Measurements from ENCODE around the gene NUDT5.
"Not testable (repeated sequence)": the region's sequence is repeated elsewhere in the genome, so short reads cannot be mapped to it uniquely, and the experiment has no call there.

The NUDT5 gene

DNA sequence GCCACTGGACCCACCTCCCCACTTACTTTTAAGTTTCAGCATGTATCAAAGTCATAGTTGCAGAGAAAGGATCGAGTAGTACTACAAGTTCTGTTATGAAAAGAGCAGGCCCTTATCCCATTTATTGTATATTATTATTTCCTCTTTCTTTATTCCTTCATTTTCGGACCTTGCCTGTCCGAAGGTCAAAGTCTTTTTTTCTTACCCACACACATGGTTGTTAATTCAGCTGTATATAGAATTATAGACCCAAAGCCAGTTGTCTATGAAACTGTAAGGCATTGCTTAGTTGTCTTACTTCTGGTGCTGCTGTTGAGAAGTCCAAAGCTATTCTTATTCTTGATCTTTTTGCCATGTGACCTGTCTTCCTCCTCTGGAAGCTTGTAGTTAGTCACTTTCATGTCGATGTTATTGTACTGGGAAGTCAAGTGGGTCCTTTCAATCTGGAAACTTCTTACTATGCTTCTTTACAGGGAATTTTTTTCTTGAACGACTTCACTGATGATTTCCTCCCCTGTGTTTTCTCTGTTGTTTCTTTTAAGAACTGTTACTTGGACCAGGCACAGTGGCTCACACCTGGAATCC is 8.3 kb downstream of the NUDT5 start:
- no peaks in the 10 kb centered on the region for H3K27me3 ChIP-seq (ENCODE audit: control insufficient read depth in 1 of 2, insufficient read depth in 2 of 2, low read length in 2 of 2)
- H3K4me3 ChIP-seq (ENCODE audit: low read length in 2 of 2) = no peak overlapping the region
- H3K9ac ChIP-seq (ENCODE audit: low read length in 2 of 2) = no peak overlapping the region
- no peaks in the 10 kb centered on the region for H3K9me3 ChIP-seq (ENCODE audit: control insufficient read depth in 2 of 2, low read length in 2 of 2)
- no peaks in the 10 kb centered on the region for H3K4me1 ChIP-seq (ENCODE audit: control insufficient read depth, insufficient read depth, low read length)
- H3K36me3 ChIP-seq (ENCODE audit: control insufficient read depth in 2 of 2, insufficient read depth in 2 of 2, low read length in 2 of 2) = peaks cover 11 to 17% of the 10 kb centered on the region in 2 donors
- H3K27ac ChIP-seq (ENCODE audit: low read length) = no peak overlapping the region

DNA sequence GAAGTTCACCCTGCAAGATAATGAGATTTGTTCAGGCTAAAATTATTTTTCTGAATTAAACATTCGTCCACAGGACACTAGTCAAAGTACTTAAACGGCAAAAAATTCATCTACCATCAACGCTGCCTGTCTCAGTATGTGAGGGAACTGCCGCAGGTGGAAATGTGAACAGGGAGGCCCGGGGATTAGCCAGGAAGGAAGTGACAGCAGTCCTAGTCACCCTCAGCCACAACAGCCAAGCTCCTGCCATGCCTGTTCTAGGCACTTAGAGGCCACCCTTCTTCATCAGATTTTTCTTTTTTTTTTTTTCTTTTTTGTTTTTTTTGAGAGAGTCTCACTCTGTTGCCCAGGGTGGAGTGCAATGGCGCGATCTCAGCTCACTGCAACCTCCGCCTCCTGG is 9.4 kb downstream of the NUDT5 start:
- Histone ChIP-seq H3K9ac (ENCODE audit: low read length in 2 of 2) (no peak overlapping the region), H3K27ac (ENCODE audit: low read length) (no peak overlapping the region), H3K9me3 (ENCODE audit: control insufficient read depth in 2 of 2, low read length in 2 of 2) (no peaks in the 10 kb centered on the region), H3K4me1 (ENCODE audit: control insufficient read depth, insufficient read depth, low read length) (no peaks in the 10 kb centered on the region), H3K27me3 (ENCODE audit: control insufficient read depth in 1 of 2, insufficient read depth in 2 of 2, low read length in 2 of 2) (no peaks in the 10 kb centered on the region), H3K36me3 (ENCODE audit: control insufficient read depth in 2 of 2, insufficient read depth in 2 of 2, low read length in 2 of 2) (peaks cover 11 to 19% of the 10 kb centered on the region in 2 donors), H3K4me3 (ENCODE audit: low read length in 2 of 2) (no peak overlapping the region)

DNA sequence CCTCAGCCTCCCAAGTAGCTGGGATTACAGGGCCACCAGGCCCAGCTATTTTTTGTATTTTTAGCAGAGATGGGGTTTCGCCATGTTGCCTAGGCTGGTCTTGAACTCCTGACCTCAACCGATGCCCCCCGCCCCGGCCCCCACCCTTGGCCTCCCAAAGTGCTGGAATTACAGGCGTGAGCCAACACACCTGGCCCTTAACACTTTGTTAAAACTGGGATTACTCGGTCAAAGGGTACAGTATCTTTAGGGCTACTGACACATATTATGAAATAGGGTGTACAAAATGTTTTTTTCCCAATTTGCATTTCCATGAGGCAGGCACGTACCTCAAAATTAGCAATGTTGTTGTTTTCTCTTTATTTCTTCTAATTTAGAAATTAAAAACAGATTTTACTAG is 11.5 kb downstream of the NUDT5 start:
- H3K9me3 ChIP-seq (ENCODE audit: control insufficient read depth in 2 of 2, low read length in 2 of 2) = no peaks in the 10 kb centered on the region
- H3K4me1 ChIP-seq (ENCODE audit: control insufficient read depth, insufficient read depth, low read length) = no peaks in the 10 kb centered on the region
- no peak overlapping the region for H3K27ac ChIP-seq (ENCODE audit: low read length)
- H3K9ac ChIP-seq (ENCODE audit: low read length in 2 of 2) = no peak overlapping the region
- H3K36me3 ChIP-seq (ENCODE audit: control insufficient read depth in 2 of 2, insufficient read depth in 2 of 2, low read length in 2 of 2) = peaks cover 24 to 29% of the 10 kb centered on the region in 2 donors
- H3K4me3 ChIP-seq (ENCODE audit: low read length in 2 of 2) = no peak overlapping the region
- no peaks in the 10 kb centered on the region for H3K27me3 ChIP-seq (ENCODE audit: control insufficient read depth in 1 of 2, insufficient read depth in 2 of 2, low read length in 2 of 2)

DNA sequence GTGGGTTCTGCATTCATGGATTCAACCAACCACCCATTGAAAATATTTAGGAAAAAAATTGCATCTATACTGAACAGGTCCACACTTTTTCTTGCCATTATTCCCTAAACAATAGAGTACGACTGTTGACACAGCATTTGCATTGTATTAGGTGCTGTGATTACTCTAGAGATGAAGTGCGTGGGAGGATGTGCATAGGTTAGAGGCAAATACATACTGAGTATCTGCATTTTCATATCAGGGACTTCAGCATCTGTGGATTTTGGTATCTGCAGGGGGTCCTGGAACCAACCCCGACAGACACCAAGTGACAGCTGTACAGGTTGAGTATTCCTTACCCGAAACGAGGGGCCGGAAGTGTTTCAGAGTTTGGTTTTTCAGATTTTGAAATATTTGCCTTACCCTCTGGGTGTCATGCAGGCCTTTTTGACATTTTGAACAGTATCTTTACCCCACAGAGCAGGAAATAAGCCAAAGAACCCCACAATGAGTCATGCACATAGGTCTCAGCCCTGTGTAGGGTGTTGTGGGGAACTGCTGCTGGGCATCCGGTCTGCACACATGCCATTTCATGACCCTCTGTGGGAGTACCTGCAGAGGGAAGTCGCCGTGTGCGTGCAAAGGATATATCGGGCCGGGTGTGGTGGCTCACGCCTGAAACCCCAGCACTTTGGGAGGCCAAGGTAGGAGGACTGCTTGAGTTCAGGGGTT is 14.5 kb downstream of the NUDT5 start:
- Histone ChIP-seq H3K27me3 (ENCODE audit: control insufficient read depth in 1 of 2, insufficient read depth in 2 of 2, low read length in 2 of 2) (no peaks in the 10 kb centered on the region), H3K36me3 (ENCODE audit: control insufficient read depth in 2 of 2, insufficient read depth in 2 of 2, low read length in 2 of 2) (peaks cover 39 to 41% of the 10 kb centered on the region in 2 donors), H3K4me3 (ENCODE audit: low read length in 2 of 2) (no peak overlapping the region), H3K4me1 (ENCODE audit: control insufficient read depth, insufficient read depth, low read length) (no peaks in the 10 kb centered on the region), H3K9ac (ENCODE audit: low read length in 2 of 2) (no peak overlapping the region), H3K9me3 (ENCODE audit: control insufficient read depth in 2 of 2, low read length in 2 of 2) (no peaks in the 10 kb centered on the region), H3K27ac (ENCODE audit: low read length) (no peak overlapping the region)

DNA sequence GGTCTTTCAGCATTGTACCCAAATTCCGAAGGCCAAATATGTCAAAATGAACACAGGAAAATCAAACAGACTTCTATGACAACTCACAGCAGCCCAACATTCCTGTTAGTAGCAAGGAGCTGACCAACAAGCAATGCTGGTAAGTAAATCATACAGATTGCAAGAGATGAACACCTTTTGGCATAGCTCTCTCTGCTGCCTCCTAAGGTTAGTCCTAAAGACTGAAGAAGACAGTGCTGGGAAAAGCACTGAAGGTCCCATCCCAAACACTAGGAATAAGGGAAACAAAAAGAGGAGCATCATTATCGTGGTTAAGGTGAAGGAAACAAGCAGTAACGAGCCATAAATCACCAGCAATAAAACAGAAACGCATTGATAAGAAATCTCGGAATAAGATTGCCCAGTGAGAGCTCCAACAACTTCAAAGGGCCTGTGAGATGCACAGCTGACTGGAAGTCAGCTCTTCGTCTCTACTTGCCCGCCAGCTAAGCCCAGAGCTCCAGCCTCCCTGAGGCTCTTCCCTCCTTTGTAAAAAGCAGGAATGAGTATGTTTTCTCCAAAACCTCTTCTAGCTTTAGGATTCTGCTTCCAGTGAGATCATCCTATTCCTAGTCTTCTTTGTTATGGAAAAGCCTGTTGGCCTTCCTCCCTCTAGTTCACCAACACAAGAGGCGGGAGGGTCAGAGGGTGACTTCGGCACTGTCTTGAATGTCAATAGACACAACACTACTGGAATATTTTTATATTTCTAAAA is 15.3 kb downstream of the NUDT5 start:
- Histone ChIP-seq H3K4me1 (ENCODE audit: control insufficient read depth, insufficient read depth, low read length) (no peaks in the 10 kb centered on the region), H3K36me3 (ENCODE audit: control insufficient read depth in 2 of 2, insufficient read depth in 2 of 2, low read length in 2 of 2) (peaks cover 38 to 39% of the 10 kb centered on the region in 2 donors), H3K9ac (ENCODE audit: low read length in 2 of 2) (no peak overlapping the region), H3K9me3 (ENCODE audit: control insufficient read depth in 2 of 2, low read length in 2 of 2) (no peaks in the 10 kb centered on the region), H3K27ac (ENCODE audit: low read length) (no peak overlapping the region), H3K4me3 (ENCODE audit: low read length in 2 of 2) (no peak overlapping the region), H3K27me3 (ENCODE audit: control insufficient read depth in 1 of 2, insufficient read depth in 2 of 2, low read length in 2 of 2) (no peaks in the 10 kb centered on the region)

DNA sequence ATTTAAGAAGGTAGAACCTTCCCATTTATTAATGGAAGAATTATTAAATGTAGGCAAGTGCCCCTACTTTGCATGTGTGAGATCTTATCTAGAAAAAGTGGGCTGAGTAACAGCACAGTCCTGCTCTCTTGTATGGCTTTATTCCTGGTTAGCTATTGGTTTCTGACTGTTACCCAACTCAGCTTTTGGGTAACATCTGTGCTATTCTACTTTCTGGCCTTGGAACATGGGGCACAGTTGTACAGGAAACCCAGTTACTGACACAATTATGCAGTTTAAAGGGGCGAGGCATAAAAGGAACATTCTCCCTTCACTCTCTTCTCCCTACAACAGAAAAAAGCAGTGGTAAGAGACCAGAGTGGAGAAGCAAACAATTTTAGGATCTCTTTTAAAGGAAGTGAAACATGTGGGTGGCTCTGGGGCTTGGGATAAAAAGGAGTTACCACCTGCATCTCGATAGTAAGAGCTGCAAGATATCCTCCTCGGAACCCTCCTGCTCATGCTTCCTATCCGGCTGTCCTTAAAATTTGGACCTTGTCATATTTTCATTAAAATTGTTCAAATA is 16.0 kb downstream of the NUDT5 start:
- H3K9ac ChIP-seq (ENCODE audit: low read length in 2 of 2) = no peak overlapping the region
- no peaks in the 10 kb centered on the region for H3K4me1 ChIP-seq (ENCODE audit: control insufficient read depth, insufficient read depth, low read length)
- H3K4me3 ChIP-seq (ENCODE audit: low read length in 2 of 2) = no peak overlapping the region
- no peak overlapping the region for H3K27ac ChIP-seq (ENCODE audit: low read length)
- peaks cover 34 to 38% of the 10 kb centered on the region in 2 donors for H3K36me3 ChIP-seq (ENCODE audit: control insufficient read depth in 2 of 2, insufficient read depth in 2 of 2, low read length in 2 of 2)
- no peaks in the 10 kb centered on the region for H3K9me3 ChIP-seq (ENCODE audit: control insufficient read depth in 2 of 2, low read length in 2 of 2)
- H3K27me3 ChIP-seq (ENCODE audit: control insufficient read depth in 1 of 2, insufficient read depth in 2 of 2, low read length in 2 of 2) = no peaks in the 10 kb centered on the region

DNA sequence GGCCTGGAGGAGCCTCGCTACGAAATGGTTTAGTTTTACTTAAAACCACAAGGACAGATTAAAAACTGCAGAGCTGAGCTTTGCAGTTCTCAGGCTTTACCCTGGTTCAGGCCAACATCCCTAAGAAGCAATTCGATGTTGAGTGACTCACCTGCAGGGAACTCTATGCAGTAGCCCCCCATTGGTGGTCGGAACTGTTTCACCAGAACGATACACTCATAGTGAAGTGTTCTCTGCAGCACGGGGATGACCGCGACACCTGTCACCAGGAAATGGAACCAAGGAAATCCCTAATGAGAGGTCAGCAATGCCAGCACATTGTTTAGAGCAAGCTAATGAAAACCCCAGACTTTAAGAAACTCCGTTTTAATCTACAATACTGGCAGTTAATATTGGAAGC is 18.0 kb downstream of the NUDT5 start:
- Histone ChIP-seq H3K36me3 (ENCODE audit: control insufficient read depth in 2 of 2, insufficient read depth in 2 of 2, low read length in 2 of 2) (peaks cover 38 to 47% of the 10 kb centered on the region in 2 donors), H3K27me3 (ENCODE audit: control insufficient read depth in 1 of 2, insufficient read depth in 2 of 2, low read length in 2 of 2) (no peaks in the 10 kb centered on the region), H3K9ac (ENCODE audit: low read length in 2 of 2) (no peak overlapping the region), H3K4me3 (ENCODE audit: low read length in 2 of 2) (no peak overlapping the region), H3K27ac (ENCODE audit: low read length) (no peak overlapping the region), H3K9me3 (ENCODE audit: control insufficient read depth in 2 of 2, low read length in 2 of 2) (no peaks in the 10 kb centered on the region), H3K4me1 (ENCODE audit: control insufficient read depth, insufficient read depth, low read length) (no peaks in the 10 kb centered on the region)

DNA sequence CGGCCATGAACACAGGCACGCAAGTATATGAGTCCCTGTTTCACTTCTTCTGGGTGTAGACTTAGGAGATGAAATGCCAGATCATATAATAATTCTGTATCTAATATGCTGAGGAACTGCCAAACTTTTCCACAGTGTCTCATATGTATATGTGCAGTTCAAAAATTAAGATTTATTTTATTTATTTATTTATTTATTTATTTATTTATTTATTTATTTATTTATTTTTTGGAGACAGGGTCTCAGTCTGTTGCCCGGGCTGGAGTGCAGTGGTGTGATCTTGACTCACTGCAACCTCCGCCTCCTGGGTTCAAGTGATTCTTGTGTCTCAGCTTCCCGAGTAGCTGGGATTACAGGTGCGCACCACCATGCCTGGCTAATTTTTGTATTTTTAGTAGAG is 24.2 kb downstream of the NUDT5 start:
- H3K9me3 ChIP-seq (ENCODE audit: control insufficient read depth in 2 of 2, low read length in 2 of 2); H3K4me3 ChIP-seq (ENCODE audit: low read length in 2 of 2); H3K9ac ChIP-seq (ENCODE audit: low read length in 2 of 2); H3K4me1 ChIP-seq (ENCODE audit: control insufficient read depth, insufficient read depth, low read length); H3K27me3 ChIP-seq (ENCODE audit: control insufficient read depth in 1 of 2, insufficient read depth in 2 of 2, low read length in 2 of 2); H3K27ac ChIP-seq (ENCODE audit: low read length): not testable (repeated sequence)
- peaks cover 49 to 51% of the 10 kb centered on the region in 2 donors for H3K36me3 ChIP-seq (ENCODE audit: control insufficient read depth in 2 of 2, insufficient read depth in 2 of 2, low read length in 2 of 2)

DNA sequence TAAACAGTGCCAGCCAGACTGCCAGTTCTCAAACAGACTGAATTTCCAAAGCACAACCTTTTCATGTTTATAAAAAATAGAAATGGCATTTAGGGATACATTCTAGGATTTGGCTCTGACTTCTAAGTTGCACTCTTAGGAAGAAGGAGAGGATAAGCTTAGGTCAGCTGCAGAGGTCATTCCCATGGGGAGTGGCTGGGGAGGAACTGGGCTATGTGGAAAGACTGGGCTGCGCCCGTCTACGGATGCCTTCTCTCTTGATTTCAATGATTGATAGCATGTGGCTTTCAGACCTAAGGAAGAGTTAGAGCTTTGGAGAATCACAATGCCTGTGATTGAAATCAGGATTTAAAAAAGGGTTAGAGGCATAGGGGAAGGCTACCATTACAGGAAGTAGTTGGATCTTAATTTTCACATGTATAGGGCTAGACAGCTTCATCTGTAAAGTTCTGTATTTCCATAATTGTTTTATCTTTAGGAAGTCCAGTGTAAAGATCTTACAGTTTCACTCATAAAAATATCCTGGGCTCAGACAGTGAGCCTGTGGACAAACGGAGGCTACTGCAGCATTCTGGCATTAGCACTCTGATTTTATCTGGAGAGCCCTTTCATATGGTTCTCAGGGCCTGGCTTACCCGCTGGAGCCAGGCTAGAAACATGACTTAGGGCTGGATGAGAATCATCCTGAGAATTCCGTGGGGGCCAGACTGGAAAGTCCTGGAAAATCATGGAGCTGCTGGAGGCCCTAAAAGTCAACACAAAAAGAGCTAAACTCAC is 29.5 kb downstream of the NUDT5 start:
- Histone ChIP-seq H3K4me1 (ENCODE audit: control insufficient read depth, insufficient read depth, low read length) (no peaks in the 10 kb centered on the region), H3K27ac (ENCODE audit: low read length) (no peak overlapping the region), H3K9me3 (ENCODE audit: control insufficient read depth in 2 of 2, low read length in 2 of 2) (no peaks in the 10 kb centered on the region), H3K4me3 (ENCODE audit: low read length in 2 of 2) (no peak overlapping the region), H3K36me3 (ENCODE audit: control insufficient read depth in 2 of 2, insufficient read depth in 2 of 2, low read length in 2 of 2) (peaks cover 52 to 56% of the 10 kb centered on the region in 2 donors), H3K9ac (ENCODE audit: low read length in 2 of 2) (no peak overlapping the region), H3K27me3 (ENCODE audit: control insufficient read depth in 1 of 2, insufficient read depth in 2 of 2, low read length in 2 of 2) (no peaks in the 10 kb centered on the region)

DNA sequence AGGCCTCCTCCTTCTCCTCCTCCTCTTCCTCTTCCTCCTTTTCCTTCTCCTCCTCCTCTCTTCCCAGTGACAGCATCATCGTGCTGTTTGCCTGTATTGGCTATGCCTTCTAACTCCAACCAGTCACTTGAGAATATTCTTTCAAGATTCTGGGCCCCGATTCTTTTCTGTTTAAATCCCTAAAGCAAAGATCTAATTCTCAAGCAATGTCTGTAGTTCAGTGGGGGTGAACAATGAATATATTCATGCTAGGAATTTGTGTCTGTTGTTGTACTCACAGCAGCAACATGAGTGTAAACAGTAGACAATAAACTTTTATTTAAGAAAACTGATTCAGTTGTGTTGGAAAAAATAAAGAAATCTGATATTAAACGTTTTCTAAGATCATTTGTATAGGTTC is 30.7 kb downstream of the NUDT5 start:
- Histone ChIP-seq H3K9ac (ENCODE audit: low read length in 2 of 2) (no peak overlapping the region), H3K4me3 (ENCODE audit: low read length in 2 of 2) (no peak overlapping the region), H3K36me3 (ENCODE audit: control insufficient read depth in 2 of 2, insufficient read depth in 2 of 2, low read length in 2 of 2) (peaks cover 47 to 51% of the 10 kb centered on the region in 2 donors), H3K27ac (ENCODE audit: low read length) (no peak overlapping the region), H3K9me3 (ENCODE audit: control insufficient read depth in 2 of 2, low read length in 2 of 2) (no peaks in the 10 kb centered on the region), H3K27me3 (ENCODE audit: control insufficient read depth in 1 of 2, insufficient read depth in 2 of 2, low read length in 2 of 2) (no peaks in the 10 kb centered on the region), H3K4me1 (ENCODE audit: control insufficient read depth, insufficient read depth, low read length) (no peaks in the 10 kb centered on the region)
